ENCODE measurements around the gene ARIH2.
"Not testable (repeated sequence)": the region's sequence is repeated elsewhere in the genome, so short reads cannot be mapped to it uniquely, and the experiment has no call there.

ARIH2 gene

DNA sequence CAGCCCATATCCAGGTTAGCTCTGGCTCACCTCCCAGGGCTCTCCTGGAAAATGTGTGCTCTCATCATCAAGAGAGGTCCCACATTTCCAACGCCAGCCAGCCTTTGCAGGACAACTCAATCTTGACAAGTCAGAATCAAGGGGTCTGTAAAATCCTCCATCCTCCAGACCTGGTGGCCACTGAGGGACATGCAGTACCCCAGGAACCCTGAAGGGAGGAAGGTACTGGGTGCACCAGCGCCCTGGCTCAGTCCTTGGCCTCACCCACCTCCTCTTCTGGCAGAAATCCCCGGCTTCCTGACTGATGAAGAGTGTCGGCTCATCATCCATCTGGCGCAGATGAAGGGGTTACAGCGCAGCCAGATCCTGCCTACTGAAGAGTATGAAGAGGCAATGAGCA lies 82.5 kb downstream of the ARIH2 start:
- DNase-seq (ENCODE audit: low read depth in 1 of 2, low spot score in 1 of 2) = no peak

DNA sequence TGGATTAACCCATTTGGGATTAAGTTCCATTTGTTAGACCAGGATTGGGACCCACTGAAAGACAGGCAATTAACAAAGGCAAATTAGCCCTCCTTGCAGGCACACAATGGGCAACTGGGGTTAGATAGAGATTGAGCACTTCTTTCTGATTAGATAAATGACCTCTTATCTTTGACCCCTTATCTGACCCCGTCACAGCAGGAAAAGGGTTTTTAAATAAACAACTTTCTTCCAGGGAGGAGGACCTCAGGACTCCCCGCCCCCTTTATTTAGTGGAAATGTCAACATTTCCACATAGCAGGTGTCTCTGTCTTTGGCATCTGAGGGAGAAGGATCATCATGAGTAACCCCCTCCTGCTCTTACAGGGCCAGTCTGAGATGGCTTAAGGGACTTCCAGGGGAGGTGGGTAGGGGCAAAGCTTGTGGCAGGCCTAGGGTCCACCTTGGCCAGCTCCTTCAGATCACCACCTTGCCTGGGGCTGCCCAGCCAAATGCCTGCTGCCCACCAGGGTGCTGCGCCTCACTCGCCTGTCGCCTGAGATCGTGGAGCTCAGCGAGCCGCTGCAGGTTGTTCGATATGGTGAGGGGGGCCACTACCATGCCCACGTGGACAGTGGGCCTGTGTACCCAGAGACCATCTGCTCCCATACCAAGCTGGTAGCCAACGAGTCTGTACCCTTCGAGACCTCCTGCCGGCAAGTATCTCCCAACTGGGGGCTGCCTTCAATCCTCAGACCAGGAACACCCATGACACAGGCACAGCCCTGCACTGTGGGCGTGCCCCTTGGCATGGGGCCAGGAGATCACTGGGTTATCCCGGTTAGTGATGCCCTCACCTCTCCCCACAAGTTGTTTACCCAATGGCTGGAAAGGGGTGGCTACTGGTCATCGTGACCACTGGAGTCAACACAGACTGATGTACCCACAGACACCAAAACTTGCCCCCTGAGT lies 86.0 kb downstream of the ARIH2 start:
- no peak for DNase-seq (ENCODE audit: low read depth in 1 of 2, low spot score in 1 of 2)

DNA sequence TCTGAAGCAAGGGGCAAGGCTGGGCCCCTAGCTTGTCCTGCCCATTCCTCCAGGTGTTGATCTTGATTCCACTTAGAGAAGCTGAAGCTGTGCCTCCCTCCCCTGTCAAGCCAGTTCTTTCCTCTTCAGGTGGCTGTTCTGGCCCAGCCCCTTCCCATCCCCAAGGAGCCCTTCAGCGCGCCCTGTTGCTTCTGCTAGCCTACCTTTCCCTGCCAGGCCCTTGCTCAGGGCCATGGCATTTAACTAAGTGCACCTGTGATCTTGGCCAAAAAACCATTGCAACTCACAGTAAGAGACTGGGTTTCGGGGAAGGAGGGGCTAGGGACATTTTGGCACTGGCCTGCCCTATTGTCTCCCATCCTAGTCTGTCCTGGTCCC lies 86.7 kb downstream of the ARIH2 start:
- DNase-seq (ENCODE audit: low read depth in 1 of 2, low spot score in 1 of 2) = no peak

DNA sequence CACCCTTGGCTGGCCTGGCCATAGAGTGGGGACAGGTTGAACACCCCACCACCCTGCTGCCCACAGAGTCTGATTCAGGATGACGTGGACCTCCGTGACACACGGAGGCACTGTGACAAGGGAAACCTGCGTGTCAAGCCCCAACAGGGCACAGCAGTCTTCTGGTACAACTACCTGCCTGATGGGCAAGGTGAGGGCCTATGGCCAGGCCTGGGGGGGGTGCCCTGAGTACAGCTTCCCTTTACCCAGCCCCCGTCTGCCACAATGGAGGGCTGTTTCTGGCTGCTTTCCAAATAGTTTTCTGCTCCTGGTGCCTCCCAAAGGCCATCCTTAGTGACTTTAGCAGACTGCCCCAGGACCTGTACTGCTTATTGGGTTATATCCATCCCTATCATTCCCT lies 87.4 kb downstream of the ARIH2 start:
- DNase-seq (ENCODE audit: low read depth in 1 of 2, low spot score in 1 of 2) = no peak

DNA sequence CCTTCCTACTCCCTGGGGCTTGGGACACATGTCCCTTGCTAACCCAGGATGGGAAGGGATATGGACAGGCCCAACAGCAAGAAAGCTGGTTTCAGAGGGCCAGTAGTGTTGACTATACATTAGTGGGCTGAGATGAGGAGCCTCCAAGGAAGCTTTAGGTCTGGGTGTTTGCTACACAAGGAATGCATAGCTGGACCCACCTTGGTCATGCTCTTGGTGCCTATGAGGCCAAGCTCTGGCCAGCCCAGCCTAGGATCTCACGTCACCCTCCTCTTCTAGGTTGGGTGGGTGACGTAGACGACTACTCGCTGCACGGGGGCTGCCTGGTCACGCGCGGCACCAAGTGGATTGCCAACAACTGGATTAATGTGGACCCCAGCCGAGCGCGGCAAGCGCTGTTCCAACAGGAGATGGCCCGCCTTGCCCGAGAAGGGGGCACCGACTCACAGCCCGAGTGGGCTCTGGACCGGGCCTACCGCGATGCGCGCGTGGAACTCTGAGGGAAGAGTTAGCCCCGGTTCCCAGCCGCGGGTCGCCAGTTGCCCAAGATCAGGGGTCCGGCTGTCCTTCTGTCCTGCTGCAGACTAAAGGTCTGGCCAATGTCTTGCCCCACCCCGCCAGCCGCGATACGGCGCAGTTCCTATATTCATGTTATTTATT lies 87.9 kb downstream of the ARIH2 start:
- DNase-seq (ENCODE audit: low read depth in 1 of 2, low spot score in 1 of 2) = no peak

DNA sequence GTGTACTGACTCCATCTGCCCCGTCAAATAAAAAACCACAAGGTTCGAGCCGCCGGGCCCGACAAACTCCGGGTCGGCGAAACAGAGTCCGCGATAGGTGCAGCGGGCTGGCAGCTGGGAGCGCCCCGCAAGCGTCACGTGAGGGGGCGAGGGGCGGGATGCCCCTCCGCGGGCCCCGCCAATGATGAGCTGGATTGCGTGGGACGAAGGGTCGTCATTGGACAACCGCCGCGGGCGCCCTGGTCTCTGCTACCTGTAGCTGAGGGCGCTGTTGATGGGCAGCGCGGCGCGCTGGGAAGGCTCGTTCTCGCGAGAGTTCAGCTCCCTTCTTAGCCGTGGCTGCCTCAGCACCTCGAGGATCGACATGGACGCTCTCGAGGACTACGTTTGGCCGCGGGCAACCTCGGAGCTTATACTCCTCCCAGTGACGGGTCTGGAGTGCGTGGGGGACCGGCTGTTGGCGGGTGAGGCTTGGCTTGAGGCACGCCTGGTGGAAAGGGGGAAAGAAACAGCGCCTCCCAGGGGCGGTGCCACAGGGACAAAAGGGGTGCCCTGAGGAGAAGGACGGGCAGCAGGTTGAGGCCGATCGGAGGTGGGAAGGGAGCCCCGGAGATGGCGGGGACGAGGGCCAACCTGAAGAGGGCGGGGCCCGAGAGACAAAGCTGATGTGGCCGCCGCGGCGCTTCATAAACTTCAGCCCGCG lies 88.6 kb downstream of the ARIH2 start, which contains the start of gene WDR6:
WDR6 (plus strand) TSS at position 324 of the 703 bp plus-strand sequence; CDS start at position 365, 41 bp downstream.
- peak; percentile 92 to 94 for DNase-seq (ENCODE audit: low read depth in 1 of 2, low spot score in 1 of 2)

DNA sequence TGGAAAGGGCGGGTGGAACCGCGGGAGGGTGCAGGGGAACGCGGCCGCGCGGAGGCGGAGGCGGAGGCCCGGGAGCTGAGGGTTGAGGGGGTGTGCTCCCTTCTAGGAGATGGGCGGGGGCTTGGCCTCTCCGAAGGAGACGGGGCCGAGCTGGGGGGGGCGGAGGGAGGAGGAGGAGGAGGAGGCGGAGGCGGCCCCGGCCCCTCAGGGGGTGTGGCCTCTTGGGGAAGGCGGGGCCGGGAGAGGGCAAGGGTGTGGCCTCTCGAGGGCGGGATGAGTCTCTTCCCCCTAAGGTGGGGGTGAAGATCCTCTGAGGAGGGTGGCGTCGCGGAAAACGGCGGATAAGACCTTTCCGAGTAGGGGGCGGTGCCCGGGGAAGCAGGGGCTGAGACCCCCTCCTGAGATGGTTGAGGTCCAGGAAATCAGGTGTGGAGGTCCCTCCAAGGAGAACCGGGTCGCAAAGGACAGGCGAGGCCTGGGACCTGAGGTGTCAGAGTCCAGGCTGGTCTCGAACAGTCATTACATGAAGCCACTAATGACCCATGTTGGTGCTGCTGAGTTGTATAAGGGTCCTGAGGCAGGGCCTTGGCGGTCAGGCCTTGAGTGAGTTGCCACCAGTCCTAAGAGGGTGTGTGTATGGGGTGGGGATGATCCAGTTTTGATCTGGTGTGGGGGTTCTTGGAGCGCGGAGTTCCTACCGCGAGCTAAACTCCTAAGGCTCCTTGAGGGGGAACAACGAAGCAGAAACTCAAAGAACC lies 89.3 kb downstream of the ARIH2 start:
- peak; percentile 80 to 82 for DNase-seq (ENCODE audit: low read depth in 1 of 2, low spot score in 1 of 2)

DNA sequence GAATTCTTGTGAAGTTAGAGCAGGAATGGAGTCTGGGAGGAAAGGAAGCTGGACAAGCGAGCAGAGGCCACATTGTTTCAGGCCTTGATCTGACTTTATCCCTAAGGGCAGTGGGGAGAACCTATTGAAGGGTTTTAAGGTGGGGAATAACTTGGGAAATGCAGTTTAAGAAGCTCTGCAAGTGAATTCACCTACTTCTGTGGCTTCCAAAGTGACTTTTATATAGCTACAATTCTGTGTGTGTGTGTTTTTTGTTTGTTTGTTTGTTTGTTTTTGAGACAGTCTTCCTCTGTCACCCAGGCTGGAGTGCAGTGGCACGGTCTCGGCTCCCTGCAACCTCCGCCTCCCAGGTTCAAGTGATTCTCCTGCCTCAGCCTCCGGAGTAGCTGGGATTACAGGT lies 90.0 kb downstream of the ARIH2 start:
- not testable (repeated sequence) for DNase-seq (ENCODE audit: low read depth in 1 of 2, low spot score in 1 of 2)

DNA sequence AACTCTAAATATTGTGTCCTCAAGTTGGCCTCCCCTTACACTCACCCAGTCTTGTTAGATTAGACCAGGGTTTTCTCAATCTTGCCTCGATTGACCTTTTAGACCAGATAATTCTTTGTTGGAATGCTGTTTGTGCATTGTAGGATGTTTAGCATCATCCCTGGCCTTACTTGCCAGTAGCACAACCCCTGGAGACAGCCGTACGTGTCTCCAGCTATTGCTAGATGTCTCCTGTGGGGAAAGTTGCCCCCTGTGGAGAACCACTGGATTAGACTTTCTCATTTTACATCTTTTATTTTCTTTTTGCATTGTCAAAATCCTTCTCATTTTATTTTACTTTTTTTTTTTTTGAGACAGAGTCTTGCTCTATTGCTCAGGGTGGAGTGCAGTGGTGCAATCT lies 90.8 kb downstream of the ARIH2 start:
- no peak for DNase-seq (ENCODE audit: low read depth in 1 of 2, low spot score in 1 of 2)

DNA sequence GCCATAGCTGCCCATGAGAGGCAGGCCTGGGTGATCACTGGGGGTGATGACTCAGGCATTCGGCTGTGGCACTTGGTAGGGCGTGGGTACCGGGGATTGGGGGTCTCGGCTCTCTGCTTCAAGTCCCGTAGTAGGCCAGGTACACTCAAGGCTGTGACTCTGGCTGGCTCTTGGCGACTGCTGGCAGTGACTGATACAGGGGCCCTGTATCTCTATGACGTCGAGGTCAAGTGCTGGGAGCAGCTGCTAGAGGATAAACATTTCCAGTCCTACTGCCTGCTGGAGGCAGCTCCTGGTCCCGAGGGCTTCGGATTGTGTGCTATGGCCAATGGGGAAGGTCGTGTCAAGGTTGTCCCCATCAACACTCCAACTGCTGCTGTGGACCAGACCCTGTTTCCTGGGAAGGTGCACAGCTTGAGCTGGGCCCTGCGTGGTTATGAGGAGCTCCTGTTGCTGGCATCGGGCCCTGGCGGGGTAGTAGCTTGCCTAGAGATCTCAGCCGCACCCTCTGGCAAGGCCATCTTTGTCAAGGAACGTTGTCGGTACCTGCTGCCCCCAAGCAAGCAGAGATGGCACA lies 93.9 kb downstream of the ARIH2 start:
- no peak for DNase-seq (ENCODE audit: low read depth in 1 of 2, low spot score in 1 of 2)

DNA sequence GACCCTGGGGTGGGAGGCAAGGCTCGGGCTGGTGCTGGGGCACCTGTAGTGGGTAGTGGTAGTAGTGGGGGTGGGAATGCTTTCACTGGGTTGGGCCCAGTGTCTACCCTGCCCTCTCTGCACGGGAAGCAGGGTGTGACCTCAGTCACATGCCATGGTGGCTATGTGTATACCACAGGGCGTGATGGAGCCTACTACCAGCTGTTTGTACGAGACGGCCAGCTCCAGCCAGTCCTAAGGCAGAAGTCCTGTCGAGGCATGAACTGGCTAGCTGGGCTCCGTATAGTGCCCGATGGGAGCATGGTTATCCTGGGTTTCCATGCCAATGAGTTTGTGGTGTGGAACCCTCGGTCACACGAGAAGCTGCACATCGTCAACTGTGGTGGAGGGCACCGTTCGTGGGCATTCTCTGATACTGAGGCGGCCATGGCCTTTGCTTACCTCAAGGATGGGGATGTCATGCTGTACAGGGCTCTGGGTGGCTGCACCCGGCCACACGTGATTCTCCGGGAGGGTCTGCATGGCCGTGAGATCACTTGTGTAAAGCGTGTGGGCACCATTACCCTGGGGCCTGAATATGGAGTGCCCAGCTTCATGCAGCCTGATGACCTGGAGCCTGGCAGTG lies 94.6 kb downstream of the ARIH2 start:
- no peak for DNase-seq (ENCODE audit: low read depth in 1 of 2, low spot score in 1 of 2)

DNA sequence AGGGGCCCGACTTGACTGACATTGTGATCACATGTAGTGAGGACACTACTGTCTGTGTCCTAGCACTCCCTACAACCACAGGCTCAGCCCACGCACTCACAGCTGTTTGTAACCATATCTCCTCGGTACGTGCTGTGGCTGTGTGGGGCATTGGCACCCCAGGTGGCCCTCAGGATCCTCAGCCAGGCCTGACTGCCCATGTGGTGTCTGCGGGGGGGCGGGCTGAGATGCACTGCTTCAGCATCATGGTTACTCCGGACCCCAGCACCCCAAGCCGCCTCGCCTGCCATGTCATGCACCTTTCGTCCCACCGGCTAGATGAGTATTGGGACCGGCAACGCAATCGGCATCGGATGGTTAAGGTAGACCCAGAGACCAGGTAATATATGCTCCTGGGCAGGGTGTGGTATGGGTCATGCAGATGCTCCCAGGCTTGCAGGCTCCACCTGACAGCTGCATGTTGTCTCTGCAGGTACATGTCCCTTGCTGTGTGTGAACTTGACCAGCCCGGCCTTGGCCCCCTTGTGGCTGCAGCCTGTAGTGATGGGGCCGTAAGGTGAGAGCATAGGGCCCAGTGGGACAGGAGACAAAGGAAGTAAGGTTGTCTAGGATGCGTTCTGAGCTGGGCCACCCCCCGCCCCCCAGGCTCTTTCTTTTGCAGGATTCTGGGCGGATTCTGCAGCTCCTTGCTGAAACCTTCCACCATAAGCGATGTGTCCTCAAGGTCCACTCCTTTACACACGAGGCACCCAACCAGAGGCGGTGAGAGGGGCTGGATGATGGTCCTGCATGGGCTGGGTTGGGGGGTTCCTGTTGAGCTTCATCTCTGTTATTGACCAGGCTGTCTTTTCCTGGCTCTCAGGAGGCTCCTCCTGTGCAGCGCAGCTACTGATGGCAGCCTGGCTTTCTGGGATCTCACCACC lies 95.4 kb downstream of the ARIH2 start:
- DNase-seq (ENCODE audit: low read depth in 1 of 2, low spot score in 1 of 2) = no peak

DNA sequence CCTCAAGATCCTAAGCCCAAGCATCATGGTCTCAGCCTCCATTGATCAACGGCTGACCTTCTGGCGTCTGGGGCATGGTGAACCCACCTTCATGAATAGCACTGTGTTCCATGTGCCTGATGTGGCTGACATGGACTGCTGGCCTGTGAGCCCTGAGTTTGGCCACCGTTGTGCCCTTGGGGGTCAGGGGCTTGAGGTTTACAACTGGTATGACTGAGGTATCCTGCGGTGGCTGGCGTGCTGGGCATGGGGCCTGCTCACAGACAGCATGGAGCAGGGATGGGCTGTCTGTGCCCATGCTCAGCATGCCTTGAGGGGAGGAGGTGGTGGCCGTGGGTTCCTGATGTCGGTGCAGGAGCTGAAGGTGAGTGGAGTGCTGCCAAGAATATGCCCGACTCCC lies 96.4 kb downstream of the ARIH2 start:
- DNase-seq (ENCODE audit: low read depth in 1 of 2, low spot score in 1 of 2) = no peak

DNA sequence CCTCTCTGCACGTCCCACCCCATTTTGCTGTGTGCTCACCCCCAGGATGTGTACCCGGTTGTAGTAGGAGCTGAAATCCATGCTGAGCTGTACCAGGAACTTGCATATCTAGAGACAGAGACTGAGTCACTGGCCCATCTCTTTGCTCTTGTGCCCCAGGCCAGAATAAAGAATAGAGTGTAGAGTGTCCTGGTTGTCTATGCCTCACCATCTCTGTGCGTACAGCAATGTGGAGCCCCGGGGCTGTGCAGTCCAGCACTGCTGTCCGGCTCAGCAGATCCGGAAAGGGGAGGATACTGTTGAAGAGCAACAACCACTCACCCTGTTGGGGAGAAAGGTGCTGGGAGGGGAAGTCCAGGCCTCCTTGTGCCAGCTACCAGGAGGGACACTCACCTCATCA lies 97.1 kb downstream of the ARIH2 start:
- no peak for DNase-seq (ENCODE audit: low read depth in 1 of 2, low spot score in 1 of 2)

DNA sequence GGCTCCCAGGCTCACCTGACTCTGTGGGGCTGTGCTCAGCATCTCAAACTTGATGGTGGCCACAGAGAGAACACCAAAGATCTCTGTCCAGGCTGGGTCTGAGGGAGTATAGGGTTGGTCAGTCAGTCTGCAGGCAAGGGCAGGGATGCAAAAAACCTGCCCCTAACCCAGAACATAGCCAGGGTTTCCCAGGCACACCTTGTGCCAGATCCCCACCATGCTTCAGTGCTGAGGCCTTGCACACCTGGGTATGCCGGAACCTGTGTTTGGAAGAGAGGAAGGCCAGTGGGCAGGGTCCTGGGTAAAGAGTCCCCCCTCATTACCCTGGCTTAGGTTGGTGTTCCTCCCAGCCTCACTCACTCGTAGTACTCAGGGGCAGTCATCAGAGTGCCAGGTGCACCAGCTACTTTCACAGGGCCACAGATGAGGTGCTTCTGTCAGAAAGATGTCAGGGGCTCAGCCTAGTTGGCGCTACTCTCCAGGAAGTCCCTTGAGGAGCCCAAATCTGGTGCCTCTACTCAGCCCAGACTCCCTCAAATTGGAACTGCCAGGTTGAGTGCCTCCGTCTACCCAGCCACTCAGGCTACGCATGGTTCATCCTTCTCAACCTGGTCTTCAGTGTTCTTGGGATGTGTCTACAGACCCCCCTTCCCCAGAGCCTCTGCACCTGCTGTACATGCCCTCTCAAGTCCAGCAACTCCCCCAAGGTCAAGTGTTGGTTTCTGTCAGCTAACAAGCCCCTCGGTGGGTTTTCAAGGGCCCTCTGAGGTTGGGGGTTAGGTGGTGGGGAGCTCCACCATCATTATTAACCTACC lies 98.0 kb downstream of the ARIH2 start:
- no peak for DNase-seq (ENCODE audit: low read depth in 1 of 2, low spot score in 1 of 2)

DNA sequence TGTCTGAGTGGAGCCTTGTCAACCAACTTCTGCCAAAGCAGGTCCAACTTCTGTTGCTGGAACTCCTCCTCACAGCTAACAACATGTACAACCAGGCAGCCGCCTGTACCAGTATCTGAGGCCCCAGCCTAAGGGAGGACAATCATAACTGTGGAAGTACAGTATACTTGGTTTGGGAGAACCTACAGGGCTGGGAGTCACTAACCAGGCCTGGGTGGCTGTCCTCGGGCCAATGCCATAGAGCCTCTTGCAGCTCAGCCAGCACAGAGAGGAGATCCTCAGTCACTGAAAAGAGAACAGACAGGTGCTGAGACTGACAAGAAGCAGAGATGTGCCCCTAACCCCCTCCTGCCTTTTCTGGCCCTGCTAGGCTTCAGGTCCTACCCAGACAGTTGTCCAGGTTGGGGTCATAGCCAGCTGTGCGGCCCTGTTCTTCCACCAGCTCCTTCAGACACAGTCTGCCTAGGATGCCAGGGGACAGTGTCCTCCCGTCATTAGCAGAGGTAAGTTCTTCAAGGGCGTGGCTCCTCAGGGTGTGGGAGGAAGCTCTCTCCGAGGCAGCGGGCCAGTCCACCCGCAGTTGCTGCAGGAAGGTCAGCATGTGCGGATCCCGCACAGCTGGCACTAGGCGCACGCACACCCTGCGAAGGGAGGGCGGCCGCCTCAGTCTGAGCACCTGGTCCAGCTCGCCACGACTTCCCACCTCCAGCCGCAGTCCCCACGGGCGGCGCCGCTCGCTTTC lies 98.8 kb downstream of the ARIH2 start:
- no peak for DNase-seq (ENCODE audit: low read depth in 1 of 2, low spot score in 1 of 2)

DNA sequence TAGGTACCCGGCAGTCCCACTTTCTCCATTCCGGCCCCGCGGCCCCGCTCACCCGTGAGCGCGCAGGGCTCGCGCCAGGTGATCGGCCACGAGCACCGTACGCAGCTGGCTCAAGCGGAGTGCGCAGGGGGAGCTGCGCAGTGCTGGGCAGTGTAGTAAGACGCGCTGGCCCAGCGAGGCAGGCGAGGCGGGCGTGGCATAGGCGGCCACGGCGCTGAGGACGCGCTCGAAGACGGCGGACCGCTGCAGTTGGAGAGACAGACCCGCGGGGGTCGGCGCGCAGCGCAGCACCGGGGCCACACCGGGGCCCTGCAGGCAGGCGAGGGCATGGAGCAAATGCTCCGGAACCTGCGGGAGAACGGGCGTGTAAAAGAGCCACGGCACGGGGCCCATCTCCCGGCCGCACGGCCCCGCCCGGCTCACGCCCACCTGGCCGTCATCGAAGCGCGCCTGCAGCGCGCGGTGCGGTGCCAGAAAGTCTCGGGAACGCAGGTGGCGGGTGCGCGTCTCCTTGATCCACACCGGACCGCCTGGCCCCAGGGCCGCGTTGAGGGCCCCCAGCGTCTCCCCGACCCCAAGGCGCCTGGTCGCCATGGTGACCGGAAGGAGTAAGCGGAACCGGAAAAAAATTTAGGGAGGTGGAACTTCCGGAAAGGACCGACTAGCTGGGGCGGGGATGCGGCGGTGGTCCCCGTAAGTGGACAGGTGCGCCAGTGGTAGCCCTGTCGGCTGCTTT lies 99.5 kb downstream of the ARIH2 start, which contains the start of gene DALRD3:
DALRD3 (minus strand) TSS at position 610 of the 736 bp plus-strand sequence; CDS start at position 594, 16 bp downstream.
- no peak for DNase-seq (ENCODE audit: low read depth in 1 of 2, low spot score in 1 of 2)
